Heart left ventricle (tissue), 16 donors: ENCODE measurements around the gene WNT5A. TPM values are rescaled to one million over a fixed set of nuclear protein-coding genes. Genes with fewer than 3 reads are reported as not detected.

ENCODE experiments used
- ATAC-seq, 4 donors: fragments of 200-7000 bp; cut with Tn5 transposase; one replicate each; pipeline ENCODE4 v1.9.1; 2020 to 2022; ENCODE audit warnings: moderate library complexity in 4 of 4, mild to moderate bottlenecking in 3 of 4, moderate number of reproducible peaks in 1 of 4
- DNase-seq, 5 donors: peaks; one replicate each; pipeline ENCODE4 v3.0.0-alpha.2; 2020
- H3K27ac ChIP-seq, 12 donors: fragments of 200-600 bp; sonication (generic) in 4 of 12; one replicate each; pipeline versions ENCODE4 v1.5.0 to v1.8.0; 2016 to 2022; ENCODE audit warnings: mild to moderate bottlenecking in 2 of 12
- H3K27me3 ChIP-seq, 9 donors: fragments of 200-600 bp; sonication (generic) in 2 of 9; one replicate each; pipeline versions ENCODE4 v1.5.1 to v1.8.0; 2016 to 2022; ENCODE audit warnings: mild to moderate bottlenecking in 3 of 9
- H3K36me3 ChIP-seq, 9 donors: fragments of 200-600 bp; sonication (generic) in 2 of 9; one replicate each; pipeline versions ENCODE4 v1.5.0 to v1.8.0; 2018 to 2022; ENCODE audit warnings: mild to moderate bottlenecking in 2 of 9
- H3K4me1 ChIP-seq, 12 donors: fragments of 200-600 bp; sonication (generic) in 4 of 12; one replicate each; pipeline versions ENCODE4 v1.5.0 to v1.8.0; 2016 to 2022; ENCODE audit warnings: mild to moderate bottlenecking in 3 of 12
- H3K4me3 ChIP-seq, 12 donors: fragments of 200-600 bp; sonication (generic) in 4 of 12; one replicate each; pipeline versions ENCODE4 v1.5.0 to v1.8.0; 2017 to 2022; ENCODE audit warnings: mild to moderate bottlenecking in 9 of 12, moderate library complexity in 4 of 12
- H3K9me3 ChIP-seq, 12 donors: fragments of 200-600 bp; sonication (generic) in 4 of 12; one replicate each; pipeline versions ENCODE4 v1.5.0 to v1.8.0; 2016 to 2022; ENCODE audit warnings: mild to moderate bottlenecking in 1 of 12
- CTCF ChIP-seq, 12 donors: fragments of 200-600 bp; sonication (generic) in 4 of 12; IDR thresholded peaks; one replicate each; pipeline versions ENCODE4 v1.5.0 to v1.8.0; 2018 to 2022; ENCODE audit warnings: antibody characterized with exemption in 12 of 12, mild to moderate bottlenecking in 5 of 12
- POLR2A ChIP-seq, 2 donors: fragments of 450-650 bp; IDR thresholded peaks; one replicate each; pipeline ENCODE4 v1.6.1; 2017; ENCODE audit warnings: antibody characterized with exemption in 2 of 2, mild to moderate bottlenecking in 2 of 2, moderate library complexity in 2 of 2
- WGBS, 4 donors: extraction: QIAGEN DNeasy Blood & Tissue Kit in 2 of 4; methylation state at CpG; one replicate each; pipeline versions ENCODE4 v1.1.5 to v1.1.7; 2013 to 2018; 5-methylcytosine and 5-hydroxymethylcytosine counted together
- intact Hi-C, 10 donors: fragments of 100-400 bp; cut with DNase I; formaldehyde crosslinking; loops; one replicate each; pipeline versions ENCODE4 v1.11.1 to v1.14.2; 2022
- polyA plus RNA-seq, 2 donors: library from polyadenylated mRNA; stranded (reverse); fragments of 200-250 nt; gene quantifications; one replicate each; pipeline ENCODE4 v1.2.3, GENCODE V29; 2013
- total RNA-seq, 9 donors: library from RNA; depleted of rRNA in 2 of 9; stranded (reverse); fragments of >200 nt in 2 of 9; fragmentation: NEBNext Ultra II Directional in 3 of 9; extraction: Animal tissue kit (Norgen Biotek cat#: 25700) in 3 of 9; gene quantifications; one replicate each; pipeline versions ENCODE4 v1.1.0 to v1.2.4, GENCODE V29; 2016 to 2023
- donor health status: ischemic (EF 13 %, LVEDD 7.1; RV severe dilation, severe dysfunction).
- donor health status: healthy with polysubstance abuse.
- donor health status: DM: no; HTN: yes; CAD: no.
- donor health status: DM: no; HTN: no; CAD: no.
- donor health status: ischemic (EF 25% LVEDD 6.9; RV normal size, moderate dysfunction).
- donor health status: ischemic (EF 25% LVEDD 5.7; RV mildly dilated, moderate dysfunction).
- donor health status: healthy.
- donor health status: DM: yes; HTN: yes; CAD: no.
- donor health status: ischemic (EF 35%, LVEDD 5.7; RV mildly dilated, moderate dysfunction).
- donor health status: nonischemic (EF 11% LVEDD 7.7; RV severe dilation, severe dysfunction).
- donor health status: DM: yes; HTN: yes; CAD: no.
- donor health status: PGD.
- donor health status: ischemic (EF 29% LVEDD 5.4; RV normal size, mild dysfunction).
- donor health status: nonischemic (EF 23%, LVEDD 6.1; RV moderate dilation, normal function).

Gene WNT5A
- total and polyA plus RNA-seq, 11 donors = 0.35 to 7.4 (median 3.2) TPM

GRCh38 chr3:55416331-55416821, 70.7 kb downstream of the WNT5A start:
- intact Hi-C loops = no loop called here
- WGBS, 4 donors = 60 to 73% (median 67%) methylated on average over 3 of the region's 3 CpGs
- ATAC-seq (no peak), DNase-seq (no peak)
- Histone ChIP-seq H3K27me3 (no peaks in the 10 kb centered on the region), H3K4me1 (no peaks in the 10 kb centered on the region), H3K36me3 (no peaks in the 10 kb centered on the region), H3K9me3 (peaks cover 0 to 30% (median 3%) of the 10 kb centered on the region in 12 donors), H3K27ac (no peak overlapping the region), H3K4me3 (no peak overlapping the region)
- TF ChIP-seq CTCF (IDR thresholded peaks at IDR 0.05) (no peak), POLR2A (IDR thresholded peaks at IDR 0.05) (no peak)
